Tibial nerve (tissue), 4 donors: ENCODE data around the gene NUDT11.

ENCODE experiments used
- EP300 ChIP-seq, 2 donors: sonication (generic); formaldehyde crosslinking; IDR thresholded peaks; one replicate each; pipeline ENCODE4 v1.6.1; 2017; ENCODE audit warnings: antibody characterized with exemption in 2 of 2, mild to moderate bottlenecking in 1 of 2
- POLR2A ChIP-seq, 2 donors: fragments of 450-650 bp; IDR thresholded peaks; one replicate each; pipeline ENCODE4 v1.6.1; 2017; ENCODE audit warnings: antibody characterized with exemption in 2 of 2, mild to moderate bottlenecking in 2 of 2, moderate library complexity in 2 of 2
- TF ChIP-seq, protein P1 (sequence below), 5 experiments: fragments of 200-600 bp in 3 of 5; fragments of 450-650 bp in 2 of 5; sonication (generic) in 3 of 5; IDR thresholded peaks; one replicate each; pipeline ENCODE4 v1.5.1; 2016 to 2019; ENCODE audit warnings: antibody characterized with exemption in 5 of 5, mild to moderate bottlenecking in 3 of 5, moderate library complexity in 2 of 5

DNA sequence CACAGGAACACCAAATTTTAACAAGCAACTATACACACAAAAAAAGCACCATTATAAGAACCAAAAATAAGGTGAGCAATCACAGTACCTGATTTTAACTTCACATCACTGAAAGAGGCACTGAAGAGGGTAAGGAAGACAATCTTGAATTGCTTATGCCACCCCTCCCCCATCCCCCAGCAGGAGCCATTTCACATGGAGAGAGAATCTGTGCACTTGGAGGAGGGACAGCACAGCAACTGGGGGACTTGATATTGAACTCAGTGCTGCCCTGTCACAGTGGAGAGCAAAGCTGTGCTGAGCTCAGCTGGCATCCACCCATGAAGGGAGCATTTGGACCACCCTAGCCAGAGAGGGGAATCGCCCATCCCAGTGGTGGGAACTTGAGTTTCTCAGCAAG is 56.0 kb downstream of the NUDT11 start:
- TF ChIP-seq, protein P1, sequence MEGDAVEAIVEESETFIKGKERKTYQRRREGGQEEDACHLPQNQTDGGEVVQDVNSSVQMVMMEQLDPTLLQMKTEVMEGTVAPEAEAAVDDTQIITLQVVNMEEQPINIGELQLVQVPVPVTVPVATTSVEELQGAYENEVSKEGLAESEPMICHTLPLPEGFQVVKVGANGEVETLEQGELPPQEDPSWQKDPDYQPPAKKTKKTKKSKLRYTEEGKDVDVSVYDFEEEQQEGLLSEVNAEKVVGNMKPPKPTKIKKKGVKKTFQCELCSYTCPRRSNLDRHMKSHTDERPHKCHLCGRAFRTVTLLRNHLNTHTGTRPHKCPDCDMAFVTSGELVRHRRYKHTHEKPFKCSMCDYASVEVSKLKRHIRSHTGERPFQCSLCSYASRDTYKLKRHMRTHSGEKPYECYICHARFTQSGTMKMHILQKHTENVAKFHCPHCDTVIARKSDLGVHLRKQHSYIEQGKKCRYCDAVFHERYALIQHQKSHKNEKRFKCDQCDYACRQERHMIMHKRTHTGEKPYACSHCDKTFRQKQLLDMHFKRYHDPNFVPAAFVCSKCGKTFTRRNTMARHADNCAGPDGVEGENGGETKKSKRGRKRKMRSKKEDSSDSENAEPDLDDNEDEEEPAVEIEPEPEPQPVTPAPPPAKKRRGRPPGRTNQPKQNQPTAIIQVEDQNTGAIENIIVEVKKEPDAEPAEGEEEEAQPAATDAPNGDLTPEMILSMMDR (IDR thresholded peaks at IDR 0.05) = no peak
- TF ChIP-seq POLR2A (IDR thresholded peaks at IDR 0.05) (no peak), EP300 (IDR thresholded peaks at IDR 0.05) (no peak)
